PFSK-1 (cell line): ENCODE results near the gene CRTAC1.

Experiments used
- FOXP2 ChIP-seq: optimal IDR thresholded peaks from 2 replicates; pipeline ENCODE3; 2011; ENCODE audit warnings: borderline replicate concordance, control low read depth, inconsistent platforms; ENCODE audit not compliant: insufficient read depth; ENCODE audit errors: extremely low read length, extremely low read depth
- POLR2AphosphoS5 ChIP-seq: IDR thresholded peaks from 2 replicates; pipeline ENCODE4 v1.6.1; 2012; ENCODE audit warnings: low read depth, mild to moderate bottlenecking, control low read depth, low read length, moderate library complexity
- REST ChIP-seq, 2 experiments: IDR thresholded peaks; 2 replicates each; pipeline versions ENCODE4 v1.6.1 to v1.8.0; 2011 to 2012; ENCODE audit warnings: low read depth in 2 of 2, low read length in 2 of 2, control low read depth in 1 of 2, inconsistent platforms in 1 of 2, mild to moderate bottlenecking in 1 of 2, moderate library complexity in 1 of 2; ENCODE audit not compliant: insufficient read depth in 1 of 2
- SIN3A ChIP-seq: IDR thresholded peaks from 2 replicates; pipeline ENCODE4 v1.6.1; 2012; ENCODE audit warnings: mild to moderate bottlenecking, low read length, moderate library complexity, borderline replicate concordance; ENCODE audit not compliant: insufficient read depth
- TAF1 ChIP-seq: IDR thresholded peaks from 2 replicates; pipeline ENCODE4 v1.6.1; 2012; ENCODE audit warnings: low read length, control low read depth, borderline replicate concordance; ENCODE audit not compliant: insufficient read depth

The CRTAC1 gene

GRCh38 chr10:97923476-97923875, 106.9 kb downstream of the CRTAC1 start:
- TF ChIP-seq TAF1: no peak
- TF ChIP-seq POLR2AphosphoS5: no peak
- no peak for TF ChIP-seq FOXP2
- no peak for TF ChIP-seq SIN3A
- no peak for TF ChIP-seq REST (IDR thresholded peaks at IDR 0.05; ENCODE audit: insufficient read depth in 1 of 2, low read depth in 2 of 2, low read length in 2 of 2)

GRCh38 chr10:97923057-97923456, 107.4 kb downstream of the CRTAC1 start:
- no peak for TF ChIP-seq SIN3A
- TF ChIP-seq REST (IDR thresholded peaks at IDR 0.05; ENCODE audit: insufficient read depth in 1 of 2, low read depth in 2 of 2, low read length in 2 of 2): no peak
- TF ChIP-seq FOXP2: no peak
- TF ChIP-seq TAF1: no peak
- TF ChIP-seq POLR2AphosphoS5: no peak

GRCh38 chr10:97922022-97922758, 108.2 kb downstream of the CRTAC1 start:
- no peak for TF ChIP-seq TAF1
- TF ChIP-seq FOXP2: no peak
- no peak for TF ChIP-seq POLR2AphosphoS5
- no peak for TF ChIP-seq REST (IDR thresholded peaks at IDR 0.05; ENCODE audit: insufficient read depth in 1 of 2, low read depth in 2 of 2, low read length in 2 of 2)
- TF ChIP-seq SIN3A: no peak

GRCh38 chr10:97921581-97922021, 108.8 kb downstream of the CRTAC1 start:
- TF ChIP-seq POLR2AphosphoS5 (no peak), TAF1 (no peak), FOXP2 (no peak), SIN3A (no peak), REST (IDR thresholded peaks at IDR 0.05; ENCODE audit: insufficient read depth in 1 of 2, low read depth in 2 of 2, low read length in 2 of 2) (no peak)

GRCh38 chr10:97920865-97921264, 109.6 kb downstream of the CRTAC1 start:
- no peak for TF ChIP-seq POLR2AphosphoS5
- no peak for TF ChIP-seq TAF1
- TF ChIP-seq SIN3A: no peak
- no peak for TF ChIP-seq REST (IDR thresholded peaks at IDR 0.05; ENCODE audit: insufficient read depth in 1 of 2, low read depth in 2 of 2, low read length in 2 of 2)
- no peak for TF ChIP-seq FOXP2
